ENCODE measurements around the gene PRXL2A. TPM values are rescaled to one million over a fixed set of nuclear protein-coding genes. Genes with fewer than 3 reads are reported as not detected.

Gene PRXL2A
- total and polyA plus RNA-seq, 10 of the 15 experiments (the other 5 are each of a cell fraction or from before 2014, with no cell fraction given) = 2.8 to 15.6 (median 11.1) TPM

DNA sequence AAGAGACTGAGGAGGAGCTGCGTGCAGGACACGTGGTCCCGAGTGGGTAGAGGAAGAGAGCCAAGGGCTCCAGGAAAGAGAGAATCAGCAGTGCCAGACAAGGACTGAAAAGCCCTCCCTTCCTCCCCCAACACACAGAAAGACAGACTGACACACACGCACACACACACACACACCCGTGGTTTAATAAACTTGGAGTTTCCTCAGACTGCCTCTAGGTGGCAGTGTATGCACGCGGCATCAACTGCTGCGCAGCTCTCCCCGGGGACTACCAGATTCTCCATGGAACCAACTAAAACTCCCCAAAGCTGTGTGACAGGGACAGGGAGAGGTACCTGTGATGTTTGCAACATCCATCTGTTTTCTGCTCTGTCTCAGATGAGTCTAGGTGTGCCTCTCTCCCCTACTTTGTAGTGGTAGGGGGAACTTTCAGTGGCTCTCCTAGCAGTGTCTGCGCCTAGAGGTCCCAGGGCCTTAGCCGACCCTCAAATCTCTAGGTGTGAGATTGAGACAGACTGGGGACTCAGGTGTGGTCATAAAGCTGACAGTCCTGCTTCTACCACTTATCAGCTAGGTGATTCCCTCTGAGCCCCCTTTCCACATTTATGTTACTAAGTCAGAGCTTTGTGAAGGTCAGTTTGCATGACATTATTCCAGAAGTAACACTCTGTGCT, 36.4 kb downstream of the PRXL2A start (continued):
- TF ChIP-seq, protein P1, sequence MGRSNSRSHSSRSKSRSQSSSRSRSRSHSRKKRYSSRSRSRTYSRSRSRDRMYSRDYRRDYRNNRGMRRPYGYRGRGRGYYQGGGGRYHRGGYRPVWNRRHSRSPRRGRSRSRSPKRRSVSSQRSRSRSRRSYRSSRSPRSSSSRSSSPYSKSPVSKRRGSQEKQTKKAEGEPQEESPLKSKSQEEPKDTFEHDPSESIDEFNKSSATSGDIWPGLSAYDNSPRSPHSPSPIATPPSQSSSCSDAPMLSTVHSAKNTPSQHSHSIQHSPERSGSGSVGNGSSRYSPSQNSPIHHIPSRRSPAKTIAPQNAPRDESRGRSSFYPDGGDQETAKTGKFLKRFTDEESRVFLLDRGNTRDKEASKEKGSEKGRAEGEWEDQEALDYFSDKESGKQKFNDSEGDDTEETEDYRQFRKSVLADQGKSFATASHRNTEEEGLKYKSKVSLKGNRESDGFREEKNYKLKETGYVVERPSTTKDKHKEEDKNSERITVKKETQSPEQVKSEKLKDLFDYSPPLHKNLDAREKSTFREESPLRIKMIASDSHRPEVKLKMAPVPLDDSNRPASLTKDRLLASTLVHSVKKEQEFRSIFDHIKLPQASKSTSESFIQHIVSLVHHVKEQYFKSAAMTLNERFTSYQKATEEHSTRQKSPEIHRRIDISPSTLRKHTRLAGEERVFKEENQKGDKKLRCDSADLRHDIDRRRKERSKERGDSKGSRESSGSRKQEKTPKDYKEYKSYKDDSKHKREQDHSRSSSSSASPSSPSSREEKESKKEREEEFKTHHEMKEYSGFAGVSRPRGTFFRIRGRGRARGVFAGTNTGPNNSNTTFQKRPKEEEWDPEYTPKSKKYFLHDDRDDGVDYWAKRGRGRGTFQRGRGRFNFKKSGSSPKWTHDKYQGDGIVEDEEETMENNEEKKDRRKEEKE (IDR thresholded peaks at IDR 0.05) = no peak
- TF ChIP-seq IKZF1 (conservative IDR thresholded peaks at IDR 0.05) (0 out of 2 replicates have a peak, but pooled peaks have one; percentile 50), ETV6 (conservative IDR thresholded peaks at IDR 0.05 in 1 of 2, IDR thresholded peaks at IDR 0.05 in 1 of 2; ENCODE audit: borderline replicate concordance in 1 of 2, low read depth in 1 of 2) (peak in 1 of 2 experiments; percentile 20; a peak in 1 of 4 replicates), ZZZ3 (IDR thresholded peaks at IDR 0.05; ENCODE audit: control insufficient read depth, insufficient read length, low read depth) (no peak), RELA (IDR thresholded peaks at IDR 0.05; ENCODE audit: borderline replicate concordance, partially characterized antibody) (no peak), CHD1 (IDR thresholded peaks at IDR 0.05; ENCODE audit: low read depth, low read length) (no peak), BCL11A (IDR thresholded peaks at IDR 0.05; ENCODE audit: low read depth, low read length) (no peak), SUPT20H (IDR thresholded peaks at IDR 0.05; ENCODE audit: borderline replicate concordance, control insufficient read depth, low read depth, low read length) (no peak), DPF2 (IDR thresholded peaks at IDR 0.05) (0 out of 2 replicates have a peak, but pooled peaks have one; percentile 30), NFXL1 (IDR thresholded peaks at IDR 0.05; ENCODE audit: borderline replicate concordance) (no peak), IRF4 (IDR thresholded peaks at IDR 0.05; ENCODE audit: low read depth, low read length) (peak; percentile 83), MEF2B (IDR thresholded peaks at IDR 0.05; ENCODE audit: partially characterized antibody, poor library complexity, severe bottlenecking) (peak; percentile 98), SRF (IDR thresholded peaks at IDR 0.05; ENCODE audit: low read depth in 2 of 2, low read length in 2 of 2) (no peak), IKZF2 (IDR thresholded peaks at IDR 0.05) (peak; percentile 28 to 50; a peak in 2 of 4 replicates), TARDBP (IDR thresholded peaks at IDR 0.05; ENCODE audit: borderline replicate concordance) (peak; percentile 49; the same call in 1 of the 2 replicates), RAD21 (IDR thresholded peaks at IDR 0.05; ENCODE audit: insufficient read depth, low read depth, low read length) (peak; percentile 100), CEBPZ (IDR thresholded peaks at IDR 0.05; ENCODE audit: low read depth, low read length) (no peak)
- TF ChIP-seq, protein P2, sequence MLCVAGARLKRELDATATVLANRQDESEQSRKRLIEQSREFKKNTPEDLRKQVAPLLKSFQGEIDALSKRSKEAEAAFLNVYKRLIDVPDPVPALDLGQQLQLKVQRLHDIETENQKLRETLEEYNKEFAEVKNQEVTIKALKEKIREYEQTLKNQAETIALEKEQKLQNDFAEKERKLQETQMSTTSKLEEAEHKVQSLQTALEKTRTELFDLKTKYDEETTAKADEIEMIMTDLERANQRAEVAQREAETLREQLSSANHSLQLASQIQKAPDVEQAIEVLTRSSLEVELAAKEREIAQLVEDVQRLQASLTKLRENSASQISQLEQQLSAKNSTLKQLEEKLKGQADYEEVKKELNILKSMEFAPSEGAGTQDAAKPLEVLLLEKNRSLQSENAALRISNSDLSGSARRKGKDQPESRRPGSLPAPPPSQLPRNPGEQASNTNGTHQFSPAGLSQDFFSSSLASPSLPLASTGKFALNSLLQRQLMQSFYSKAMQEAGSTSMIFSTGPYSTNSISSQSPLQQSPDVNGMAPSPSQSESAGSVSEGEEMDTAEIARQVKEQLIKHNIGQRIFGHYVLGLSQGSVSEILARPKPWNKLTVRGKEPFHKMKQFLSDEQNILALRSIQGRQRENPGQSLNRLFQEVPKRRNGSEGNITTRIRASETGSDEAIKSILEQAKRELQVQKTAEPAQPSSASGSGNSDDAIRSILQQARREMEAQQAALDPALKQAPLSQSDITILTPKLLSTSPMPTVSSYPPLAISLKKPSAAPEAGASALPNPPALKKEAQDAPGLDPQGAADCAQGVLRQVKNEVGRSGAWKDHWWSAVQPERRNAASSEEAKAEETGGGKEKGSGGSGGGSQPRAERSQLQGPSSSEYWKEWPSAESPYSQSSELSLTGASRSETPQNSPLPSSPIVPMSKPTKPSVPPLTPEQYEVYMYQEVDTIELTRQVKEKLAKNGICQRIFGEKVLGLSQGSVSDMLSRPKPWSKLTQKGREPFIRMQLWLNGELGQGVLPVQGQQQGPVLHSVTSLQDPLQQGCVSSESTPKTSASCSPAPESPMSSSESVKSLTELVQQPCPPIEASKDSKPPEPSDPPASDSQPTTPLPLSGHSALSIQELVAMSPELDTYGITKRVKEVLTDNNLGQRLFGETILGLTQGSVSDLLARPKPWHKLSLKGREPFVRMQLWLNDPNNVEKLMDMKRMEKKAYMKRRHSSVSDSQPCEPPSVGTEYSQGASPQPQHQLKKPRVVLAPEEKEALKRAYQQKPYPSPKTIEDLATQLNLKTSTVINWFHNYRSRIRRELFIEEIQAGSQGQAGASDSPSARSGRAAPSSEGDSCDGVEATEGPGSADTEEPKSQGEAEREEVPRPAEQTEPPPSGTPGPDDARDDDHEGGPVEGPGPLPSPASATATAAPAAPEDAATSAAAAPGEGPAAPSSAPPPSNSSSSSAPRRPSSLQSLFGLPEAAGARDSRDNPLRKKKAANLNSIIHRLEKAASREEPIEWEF (IDR thresholded peaks at IDR 0.05; ENCODE audit: insufficient replicate concordance, low read depth, low read length) = no peak

Measured in GM12878 (cell line).